DND-41 (cell line): Measurements from ENCODE around the gene TCHHL1.

Source experiments
- CTCF ChIP-seq: IDR thresholded peaks from 2 replicates; pipeline ENCODE4 v1.5.1; 2012; ENCODE audit warnings: borderline replicate concordance, low read length, moderate library complexity, mild to moderate bottlenecking; ENCODE audit not compliant: poor library complexity, severe bottlenecking; ENCODE audit errors: extremely low read depth
- EZH2 ChIP-seq: IDR thresholded peaks from 3 replicates; pipeline ENCODE4 v1.6.1; 2012; ENCODE audit warnings: borderline replicate concordance, low read depth, mild to moderate bottlenecking, moderate library complexity, low read length, inconsistent platforms; ENCODE audit not compliant: severe bottlenecking

GRCh38 chr1:152035539-152036266 is 53.2 kb downstream of the TCHHL1 start:
- TF ChIP-seq CTCF (peak; percentile 7), EZH2 (no peak)
